Measurements from ENCODE around the gene RIOK1.

Gene RIOK1

GRCh38 chr6:7406743-7407142, 17.1 kb downstream of the RIOK1 start:
- TF ChIP-seq POLR2AphosphoS5 (IDR thresholded peaks at IDR 0.05; ENCODE audit: low read depth, low read length) (no peak), TAF1 (IDR thresholded peaks at IDR 0.05; ENCODE audit: low read depth, low read length) (no peak), POLR2A (IDR thresholded peaks at IDR 0.05; ENCODE audit: low read depth, low read length) (no peak), SPI1 (IDR thresholded peaks at IDR 0.05; ENCODE audit: low read depth, low read length) (no peak), PAX5 (IDR thresholded peaks at IDR 0.05; ENCODE audit: insufficient read depth, low read length, severe bottlenecking) (no peak), POU2F2 (IDR thresholded peaks at IDR 0.05; ENCODE audit: low read depth, low read length) (no peak)
- FAIRE-seq (no peak), DNase-seq (ENCODE audit: insufficient read length, low spot score) (no peak)

DNA sequence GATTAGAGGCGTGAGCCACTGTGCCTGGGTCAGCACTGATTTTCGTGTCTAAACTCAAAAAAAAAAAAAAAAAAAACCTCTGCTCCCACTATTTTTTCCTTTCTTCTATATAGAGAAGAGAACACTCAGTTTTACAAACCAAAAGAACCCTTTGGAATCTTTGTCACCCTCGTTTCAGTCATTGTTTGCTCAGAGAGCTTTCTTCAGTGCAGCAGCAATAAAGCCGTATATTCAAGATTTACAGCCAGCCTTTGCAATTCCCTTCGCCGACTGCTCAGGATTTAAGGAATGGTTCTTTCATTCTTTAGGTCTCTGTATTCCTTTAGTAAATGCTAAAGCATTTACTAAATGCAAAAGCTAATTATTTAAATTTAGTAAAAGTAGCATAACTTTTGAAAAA, 20.1 kb downstream of the RIOK1 start:
- no peak for TF ChIP-seq POLR2A (IDR thresholded peaks at IDR 0.05; ENCODE audit: low read depth, low read length)
- TF ChIP-seq TAF1 (IDR thresholded peaks at IDR 0.05; ENCODE audit: low read depth, low read length) = no peak
- no peak for TF ChIP-seq SPI1 (IDR thresholded peaks at IDR 0.05; ENCODE audit: low read depth, low read length)
- TF ChIP-seq POLR2AphosphoS5 (IDR thresholded peaks at IDR 0.05; ENCODE audit: low read depth, low read length) = no peak
- TF ChIP-seq POU2F2 (IDR thresholded peaks at IDR 0.05; ENCODE audit: low read depth, low read length) = no peak
- no peak for TF ChIP-seq PAX5 (IDR thresholded peaks at IDR 0.05; ENCODE audit: insufficient read depth, low read length, severe bottlenecking)
- FAIRE-seq = no peak
- no peak for DNase-seq (ENCODE audit: insufficient read length, low spot score)

DNA sequence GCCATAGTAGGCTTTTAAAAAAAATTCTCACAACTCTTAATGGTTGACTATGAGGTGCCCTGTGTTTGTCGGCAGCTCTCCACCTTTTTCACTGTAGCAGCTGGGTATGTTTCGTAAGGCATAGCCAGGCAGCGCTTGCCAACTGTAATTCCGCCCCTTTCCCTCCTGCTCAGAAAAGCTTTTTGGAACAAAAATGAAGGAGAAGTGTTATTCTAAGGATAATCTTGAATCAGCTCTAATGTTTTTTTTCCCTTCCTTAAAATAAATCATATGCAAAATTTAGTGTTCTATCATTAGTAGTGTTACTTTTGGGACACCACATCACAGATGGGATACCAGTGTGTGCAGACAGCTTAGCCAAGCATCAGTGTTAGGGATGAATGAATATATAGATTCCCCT, 21.2 kb downstream of the RIOK1 start:
- FAIRE-seq = no peak
- no peak for DNase-seq (ENCODE audit: insufficient read length, low spot score)
- TF ChIP-seq TAF1 (IDR thresholded peaks at IDR 0.05; ENCODE audit: low read depth, low read length) (no peak), POLR2AphosphoS5 (IDR thresholded peaks at IDR 0.05; ENCODE audit: low read depth, low read length) (no peak), POU2F2 (IDR thresholded peaks at IDR 0.05; ENCODE audit: low read depth, low read length) (no peak), POLR2A (IDR thresholded peaks at IDR 0.05; ENCODE audit: low read depth, low read length) (no peak), SPI1 (IDR thresholded peaks at IDR 0.05; ENCODE audit: low read depth, low read length) (no peak), PAX5 (IDR thresholded peaks at IDR 0.05; ENCODE audit: insufficient read depth, low read length, severe bottlenecking) (no peak)

DNA sequence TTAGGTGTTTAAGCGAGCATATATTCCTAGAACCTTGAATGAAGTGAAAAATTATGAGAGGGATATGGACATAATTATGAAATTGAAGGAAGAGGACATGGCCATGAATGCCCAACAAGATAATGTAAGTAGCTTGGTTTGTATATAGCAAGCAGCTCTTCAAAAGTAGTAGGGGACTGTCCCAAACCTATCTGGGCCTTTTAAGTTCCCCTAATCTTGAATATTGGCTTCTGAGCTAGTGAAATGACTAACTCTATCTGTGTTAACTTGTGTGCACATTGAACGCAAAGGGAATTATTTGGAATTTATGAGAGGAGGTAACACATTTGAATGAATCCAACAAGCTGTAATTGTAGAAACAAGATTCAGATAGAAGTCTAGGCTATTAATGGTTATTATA, 21.7 kb downstream of the RIOK1 start:
- no peak for TF ChIP-seq PAX5 (IDR thresholded peaks at IDR 0.05; ENCODE audit: insufficient read depth, low read length, severe bottlenecking)
- no peak for TF ChIP-seq SPI1 (IDR thresholded peaks at IDR 0.05; ENCODE audit: low read depth, low read length)
- no peak for TF ChIP-seq TAF1 (IDR thresholded peaks at IDR 0.05; ENCODE audit: low read depth, low read length)
- TF ChIP-seq POLR2A (IDR thresholded peaks at IDR 0.05; ENCODE audit: low read depth, low read length) = no peak
- TF ChIP-seq POLR2AphosphoS5 (IDR thresholded peaks at IDR 0.05; ENCODE audit: low read depth, low read length) = no peak
- no peak for TF ChIP-seq POU2F2 (IDR thresholded peaks at IDR 0.05; ENCODE audit: low read depth, low read length)
- FAIRE-seq (no peak), DNase-seq (ENCODE audit: insufficient read length, low spot score) (no peak)

DNA sequence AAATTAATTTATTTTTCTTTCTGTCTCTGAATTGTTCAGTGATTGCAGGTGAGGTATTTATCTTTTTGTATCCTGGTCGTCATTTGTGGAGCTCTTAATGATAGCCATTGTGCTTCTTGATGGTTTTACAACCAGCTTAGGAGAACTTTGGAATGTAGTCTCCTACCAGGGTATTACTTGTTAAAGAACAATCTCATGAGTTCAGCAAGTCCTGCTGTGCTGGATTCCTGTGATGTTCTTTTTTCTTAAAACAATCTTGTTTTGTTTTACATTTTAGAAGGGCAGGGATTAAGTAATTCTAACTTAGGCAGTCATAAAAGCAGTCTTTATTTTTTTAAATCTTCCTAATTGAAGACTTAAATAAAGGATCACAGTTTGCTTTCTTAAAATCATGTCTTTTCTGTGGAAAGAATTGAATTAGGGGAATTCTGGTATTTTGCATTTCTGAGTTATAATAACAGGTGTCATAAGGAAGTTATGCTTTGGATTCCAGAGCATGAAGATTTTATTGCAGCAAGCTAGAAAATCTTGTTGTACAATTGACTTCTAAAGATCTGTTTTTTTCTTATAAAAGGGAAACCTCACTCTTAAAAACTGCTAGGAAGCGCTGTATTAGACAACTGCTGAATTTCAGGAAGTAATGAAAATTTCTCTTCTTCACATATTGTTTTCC, 23.7 kb downstream of the RIOK1 start:
- FAIRE-seq (no peak), DNase-seq (ENCODE audit: insufficient read length, low spot score) (no peak)
- TF ChIP-seq TAF1 (IDR thresholded peaks at IDR 0.05; ENCODE audit: low read depth, low read length) (no peak), PAX5 (IDR thresholded peaks at IDR 0.05; ENCODE audit: insufficient read depth, low read length, severe bottlenecking) (no peak), SPI1 (IDR thresholded peaks at IDR 0.05; ENCODE audit: low read depth, low read length) (no peak), POLR2A (IDR thresholded peaks at IDR 0.05; ENCODE audit: low read depth, low read length) (no peak), POU2F2 (IDR thresholded peaks at IDR 0.05; ENCODE audit: low read depth, low read length) (no peak), POLR2AphosphoS5 (IDR thresholded peaks at IDR 0.05; ENCODE audit: low read depth, low read length) (no peak)

- DNase-seq (ENCODE audit: insufficient read length, low spot score) = no peak
- TF ChIP-seq POLR2A (IDR thresholded peaks at IDR 0.05; ENCODE audit: low read depth, low read length) (no peak), SPI1 (IDR thresholded peaks at IDR 0.05; ENCODE audit: low read depth, low read length) (no peak), TAF1 (IDR thresholded peaks at IDR 0.05; ENCODE audit: low read depth, low read length) (no peak), POU2F2 (IDR thresholded peaks at IDR 0.05; ENCODE audit: low read depth, low read length) (no peak), PAX5 (IDR thresholded peaks at IDR 0.05; ENCODE audit: insufficient read depth, low read length, severe bottlenecking) (no peak), POLR2AphosphoS5 (IDR thresholded peaks at IDR 0.05; ENCODE audit: low read depth, low read length) (no peak)
- no peak for FAIRE-seq
Observed at GRCh38 chr6:7414811-7415210, 25.2 kb downstream of the RIOK1 start.

DNA sequence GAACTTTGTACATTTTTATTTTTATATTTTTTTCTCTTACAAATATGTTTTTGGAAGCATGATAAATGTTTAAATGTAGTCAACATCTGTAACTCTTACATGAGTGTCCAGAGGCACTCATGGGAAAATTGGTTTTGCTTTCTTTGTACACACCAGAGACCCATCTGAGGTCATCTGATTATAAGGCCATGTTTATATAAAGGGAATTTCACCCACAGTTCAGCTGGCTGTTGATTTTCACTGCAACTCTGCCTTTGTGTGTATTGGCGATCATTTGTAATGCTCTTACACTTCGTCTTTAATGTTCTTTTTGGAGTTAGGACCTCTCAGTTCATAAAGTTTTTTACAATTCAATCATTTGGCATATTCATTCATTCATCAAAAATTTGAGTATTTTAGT, 28.1 kb downstream of the RIOK1 start:
- DNase-seq (ENCODE audit: insufficient read length, low spot score) (no peak), FAIRE-seq (no peak)
- TF ChIP-seq SPI1 (IDR thresholded peaks at IDR 0.05; ENCODE audit: low read depth, low read length) = no peak
- no peak for TF ChIP-seq POU2F2 (IDR thresholded peaks at IDR 0.05; ENCODE audit: low read depth, low read length)

- no peak for FAIRE-seq
- DNase-seq (ENCODE audit: insufficient read length, low spot score) = no peak
- TF ChIP-seq PAX5 (IDR thresholded peaks at IDR 0.05; ENCODE audit: insufficient read depth, low read length, severe bottlenecking) (no peak), POLR2A (IDR thresholded peaks at IDR 0.05; ENCODE audit: low read depth, low read length) (0 out of 2 replicates have a peak, but pooled peaks have one; percentile 17)
Observed at GRCh38 chr6:7418238-7418905, 28.8 kb downstream of the RIOK1 start.

GRCh38 chr6:7419065-7419464, 29.5 kb downstream of the RIOK1 start:
- no peak for FAIRE-seq
- TF ChIP-seq POLR2AphosphoS5 (IDR thresholded peaks at IDR 0.05; ENCODE audit: low read depth, low read length) (no peak), PAX5 (IDR thresholded peaks at IDR 0.05; ENCODE audit: insufficient read depth, low read length, severe bottlenecking) (no peak), TAF1 (IDR thresholded peaks at IDR 0.05; ENCODE audit: low read depth, low read length) (no peak), POLR2A (IDR thresholded peaks at IDR 0.05; ENCODE audit: low read depth, low read length) (no peak), SPI1 (IDR thresholded peaks at IDR 0.05; ENCODE audit: low read depth, low read length) (no peak), POU2F2 (IDR thresholded peaks at IDR 0.05; ENCODE audit: low read depth, low read length) (no peak)
- no peak for DNase-seq (ENCODE audit: insufficient read length, low spot score)

DNA sequence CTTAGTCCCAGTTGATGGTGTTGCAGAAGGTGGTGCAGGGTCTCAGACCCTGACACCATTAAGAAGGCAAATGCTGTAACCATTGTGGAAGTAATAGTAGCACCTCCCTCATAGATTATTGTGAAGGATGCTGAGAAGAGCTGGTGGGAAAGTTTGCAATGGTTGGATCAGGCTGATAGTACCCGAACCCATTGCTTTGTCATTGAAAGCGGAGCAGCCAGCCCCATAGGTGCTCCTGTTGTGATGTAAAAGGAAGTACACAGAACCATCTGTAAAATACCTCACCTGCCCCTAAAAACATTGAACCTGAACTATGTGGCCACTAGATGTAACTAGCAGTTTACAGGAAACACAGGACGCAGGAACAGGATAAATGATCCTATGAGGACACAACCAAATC, 31.5 kb downstream of the RIOK1 start:
- FAIRE-seq (no peak), DNase-seq (ENCODE audit: insufficient read length, low spot score) (no peak)
- TF ChIP-seq POLR2AphosphoS5 (IDR thresholded peaks at IDR 0.05; ENCODE audit: low read depth, low read length) (no peak), POLR2A (IDR thresholded peaks at IDR 0.05; ENCODE audit: low read depth, low read length) (no peak), POU2F2 (IDR thresholded peaks at IDR 0.05; ENCODE audit: low read depth, low read length) (no peak), PAX5 (IDR thresholded peaks at IDR 0.05; ENCODE audit: insufficient read depth, low read length, severe bottlenecking) (no peak), TAF1 (IDR thresholded peaks at IDR 0.05; ENCODE audit: low read depth, low read length) (no peak), SPI1 (IDR thresholded peaks at IDR 0.05; ENCODE audit: low read depth, low read length) (no peak)

Data from GM12891 (cell line).